GM23338 (cell line): ENCODE results near the gene OBSCN.

ENCODE experiments used
- CTCF ChIP-seq, 2 experiments: fragments of 200-600 bp in 1 of 2; sonication (generic) in 1 of 2; conservative IDR thresholded peaks; 2 replicates each; pipeline versions ENCODE4 v1.5.1 to v1.6.1; 2016 to 2017; ENCODE audit warnings: antibody characterized with exemption in 2 of 2, low read depth in 2 of 2, mild to moderate bottlenecking in 2 of 2, moderate library complexity in 1 of 2
- EZH2 ChIP-seq: fragments of 200-600 bp; sonication (generic); IDR thresholded peaks from one replicate; pipeline ENCODE4 v1.8.0; 2017; ENCODE audit warnings: antibody characterized with exemption, mild to moderate bottlenecking, low read depth; ENCODE audit not compliant: unreplicated experiment
- EZH2phosphoT487 ChIP-seq: fragments of 200-600 bp; sonication (generic); IDR thresholded peaks from one replicate; pipeline ENCODE4 v1.8.1; 2018; ENCODE audit warnings: antibody characterized with exemption; ENCODE audit not compliant: unreplicated experiment
- POLR2AphosphoS5 ChIP-seq: IDR thresholded peaks from 2 replicates; pipeline ENCODE4 v1.6.1; 2016; ENCODE audit warnings: antibody characterized with exemption, low read depth
- TF ChIP-seq, protein P1 (sequence below): IDR thresholded peaks from 2 replicates; pipeline ENCODE4 v1.6.1; 2016; ENCODE audit warnings: antibody characterized with exemption

- TF ChIP-seq POLR2AphosphoS5 = no peak
- TF ChIP-seq CTCF (conservative IDR thresholded peaks at IDR 0.05; ENCODE audit: low read depth in 2 of 2) = no peak
- no peak for TF ChIP-seq EZH2phosphoT487
- no peak for TF ChIP-seq EZH2
- TF ChIP-seq, protein P1, sequence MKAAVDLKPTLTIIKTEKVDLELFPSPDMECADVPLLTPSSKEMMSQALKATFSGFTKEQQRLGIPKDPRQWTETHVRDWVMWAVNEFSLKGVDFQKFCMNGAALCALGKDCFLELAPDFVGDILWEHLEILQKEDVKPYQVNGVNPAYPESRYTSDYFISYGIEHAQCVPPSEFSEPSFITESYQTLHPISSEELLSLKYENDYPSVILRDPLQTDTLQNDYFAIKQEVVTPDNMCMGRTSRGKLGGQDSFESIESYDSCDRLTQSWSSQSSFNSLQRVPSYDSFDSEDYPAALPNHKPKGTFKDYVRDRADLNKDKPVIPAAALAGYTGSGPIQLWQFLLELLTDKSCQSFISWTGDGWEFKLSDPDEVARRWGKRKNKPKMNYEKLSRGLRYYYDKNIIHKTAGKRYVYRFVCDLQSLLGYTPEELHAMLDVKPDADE = no peak
Measured at GRCh38 chr1:228396770-228397662, 189.2 kb downstream of the OBSCN start.
